HEK293T (cell line): ENCODE data around the gene CAMK2D.

Experiments
- ARNT ChIP-seq: fragments of 450-650 bp; IDR thresholded peaks from 2 replicates; pipeline ENCODE4 v1.6.1; 2017; ENCODE audit warnings: mild to moderate bottlenecking
- BHLHE40 ChIP-seq: fragments of 450-650 bp; IDR thresholded peaks from 2 replicates; pipeline ENCODE4 v1.6.1; 2016; ENCODE audit warnings: mild to moderate bottlenecking, moderate library complexity, borderline replicate concordance
- CTBP1 ChIP-seq: fragments of 450-650 bp; IDR thresholded peaks from 2 replicates; pipeline ENCODE4 v1.6.1; 2016; ENCODE audit warnings: borderline replicate concordance
- ELF4 ChIP-seq: fragments of 450-650 bp; IDR thresholded peaks from 2 replicates; pipeline ENCODE4 v1.6.1; 2017; ENCODE audit warnings: antibody characterized with exemption
- FOXA1 ChIP-seq: fragments of 450-650 bp; IDR thresholded peaks from 2 replicates; pipeline ENCODE4 v1.6.1; 2016; ENCODE audit warnings: mild to moderate bottlenecking
- FOXK2 ChIP-seq: fragments of 450-650 bp; IDR thresholded peaks from 2 replicates; pipeline ENCODE4 v1.6.1; 2016; ENCODE audit warnings: mild to moderate bottlenecking
- FOXM1 ChIP-seq: fragments of 450-650 bp; IDR thresholded peaks from 2 replicates; pipeline ENCODE4 v1.6.1; 2017; ENCODE audit warnings: mild to moderate bottlenecking, borderline replicate concordance
- HDGF ChIP-seq: fragments of 450-650 bp; IDR thresholded peaks from 2 replicates; pipeline ENCODE4 v1.6.1; 2017; ENCODE audit warnings: antibody characterized with exemption, borderline replicate concordance
- LEF1 ChIP-seq: fragments of 450-650 bp; IDR thresholded peaks from 2 replicates; pipeline ENCODE4 v1.6.1; 2017; ENCODE audit warnings: mild to moderate bottlenecking, borderline replicate concordance
- NFRKB ChIP-seq: fragments of 450-650 bp; IDR thresholded peaks from 2 replicates; pipeline ENCODE4 v1.6.1; 2016; ENCODE audit warnings: mild to moderate bottlenecking, moderate library complexity
- SP1 ChIP-seq: fragments of 450-650 bp; IDR thresholded peaks from 2 replicates; pipeline ENCODE4 v1.6.1; 2017
- SUZ12 ChIP-seq: fragments of 450-650 bp; IDR thresholded peaks from 2 replicates; pipeline ENCODE4 v1.6.1; 2016; ENCODE audit warnings: mild to moderate bottlenecking
- ZNF384 ChIP-seq: fragments of 450-650 bp; IDR thresholded peaks from 2 replicates; pipeline ENCODE4 v1.6.1; 2016

DNA sequence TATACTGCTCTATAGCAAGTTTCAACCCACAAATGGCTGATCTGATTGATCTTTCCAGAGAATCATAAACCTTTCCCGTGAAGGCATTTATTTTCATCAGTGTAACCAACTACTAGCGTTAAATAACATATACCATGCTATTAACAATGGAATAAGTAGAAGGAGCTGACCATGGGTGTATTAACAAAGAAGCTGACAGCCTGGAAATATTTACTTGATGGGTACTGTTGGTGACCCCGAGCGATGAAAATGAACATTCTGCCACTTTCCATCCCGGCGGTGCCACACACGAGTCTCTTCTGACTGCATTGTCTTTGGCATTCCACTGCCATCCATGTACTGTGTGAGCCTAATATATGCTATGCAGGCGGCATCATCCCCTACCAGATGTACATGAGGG is 304.4 kb downstream of the CAMK2D start:
- TF ChIP-seq HDGF (no peak), ELF4 (no peak), FOXM1 (no peak), ARNT (no peak), NFRKB (no peak), BHLHE40 (no peak), LEF1 (no peak), FOXA1 (no peak), SUZ12 (no peak), ZNF384 (no peak), SP1 (no peak), CTBP1 (no peak), FOXK2 (no peak)
